SW480 (cell line): ENCODE data around the gene VSX1.

Experiments
- DNase-seq: peaks from one replicate; pipeline ENCODE4 v3.0.0-alpha.2; 2016; ENCODE audit warnings: low spot score

Gene VSX1

GRCh38 chr20:25039697-25040437 is 42.1 kb downstream of the VSX1 start:
- no peak for DNase-seq

- no peak for DNase-seq
Measured at GRCh38 chr20:25038591-25039015, 43.3 kb downstream of the VSX1 start.

- DNase-seq: no peak
Measured at GRCh38 chr20:25038103-25038410, 43.9 kb downstream of the VSX1 start.

GRCh38 chr20:25037288-25038102 is 44.4 kb downstream of the VSX1 start:
- no peak for DNase-seq

- DNase-seq: no peak
Measured at GRCh38 chr20:25036331-25036936, 45.5 kb downstream of the VSX1 start.

DNA sequence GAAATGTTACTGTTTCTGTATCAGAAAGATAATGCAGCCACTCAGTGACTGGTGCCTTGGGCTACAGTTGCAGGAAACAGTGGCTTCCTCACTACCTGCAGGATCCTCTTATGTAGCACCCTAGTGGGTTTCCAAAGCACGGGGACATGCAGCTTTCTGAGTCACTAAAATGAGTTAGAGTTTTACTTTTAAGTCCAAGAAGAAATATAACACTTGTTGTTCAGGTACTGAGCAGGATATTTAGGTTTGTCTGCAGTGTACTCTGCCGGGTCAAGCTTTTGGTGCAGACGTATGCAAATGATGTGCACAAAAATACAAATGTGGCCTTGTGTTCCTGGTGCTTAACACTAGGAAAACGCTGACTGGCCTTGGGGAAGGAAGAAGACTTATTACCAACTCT is 46.0 kb downstream of the VSX1 start:
- DNase-seq: no peak

GRCh38 chr20:25033924-25034300 is 48.0 kb downstream of the VSX1 start:
- no peak for DNase-seq

DNA sequence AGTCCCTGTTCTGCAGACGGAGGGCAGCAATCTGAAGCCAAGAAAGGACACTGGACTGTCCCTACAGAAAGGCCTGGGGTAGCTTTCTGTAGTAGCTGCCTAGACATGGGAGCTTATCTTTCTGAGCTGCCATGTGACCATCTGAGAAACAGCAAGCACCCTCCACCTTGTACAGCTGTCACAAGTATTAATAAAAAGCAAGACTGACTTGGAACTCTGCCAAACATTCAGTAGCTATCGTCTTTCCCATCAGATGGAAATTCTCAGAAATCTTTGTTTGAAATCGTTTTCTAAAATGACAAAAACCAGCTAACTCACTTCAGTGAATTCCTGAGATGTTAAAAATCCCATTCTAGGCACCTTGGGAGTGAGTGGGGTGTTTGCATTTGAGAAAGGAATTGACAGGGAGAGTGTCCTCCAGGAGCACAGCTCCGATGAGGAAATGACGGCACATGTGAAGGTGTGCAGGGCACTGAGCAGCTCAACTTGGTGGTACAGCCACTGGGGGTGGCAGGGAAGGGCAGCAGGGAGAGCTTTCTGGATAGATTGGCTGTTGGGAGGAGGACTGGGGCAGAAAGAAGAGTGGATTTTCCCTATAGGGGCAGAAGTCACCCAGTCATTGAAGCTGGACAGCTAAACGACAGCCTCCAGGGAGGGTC is 48.5 kb downstream of the VSX1 start:
- DNase-seq: peak; percentile 38

GRCh38 chr20:25032478-25033264 is 49.3 kb downstream of the VSX1 start:
- peak; percentile 89 for DNase-seq

DNA sequence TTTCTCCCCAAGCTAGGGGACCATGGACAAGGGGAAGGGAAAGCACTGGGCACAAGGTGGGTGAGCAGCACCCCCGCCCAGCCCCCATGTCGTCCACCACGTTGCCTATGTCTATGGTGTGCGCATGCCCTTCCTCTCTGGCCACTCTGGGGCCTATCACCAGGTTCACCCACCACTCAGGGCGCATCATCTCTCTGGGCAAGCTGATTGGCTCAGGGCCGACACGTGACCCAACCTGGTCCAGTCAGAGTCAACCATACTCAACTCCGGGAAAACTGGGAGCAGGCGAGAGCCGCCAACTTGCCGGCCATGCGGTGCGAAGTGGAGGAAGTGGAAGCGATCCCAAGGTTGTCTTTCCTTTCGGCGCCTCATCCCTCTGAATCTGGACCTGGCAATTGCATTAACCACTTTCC is 49.9 kb downstream of the VSX1 start:
- no peak for DNase-seq

DNA sequence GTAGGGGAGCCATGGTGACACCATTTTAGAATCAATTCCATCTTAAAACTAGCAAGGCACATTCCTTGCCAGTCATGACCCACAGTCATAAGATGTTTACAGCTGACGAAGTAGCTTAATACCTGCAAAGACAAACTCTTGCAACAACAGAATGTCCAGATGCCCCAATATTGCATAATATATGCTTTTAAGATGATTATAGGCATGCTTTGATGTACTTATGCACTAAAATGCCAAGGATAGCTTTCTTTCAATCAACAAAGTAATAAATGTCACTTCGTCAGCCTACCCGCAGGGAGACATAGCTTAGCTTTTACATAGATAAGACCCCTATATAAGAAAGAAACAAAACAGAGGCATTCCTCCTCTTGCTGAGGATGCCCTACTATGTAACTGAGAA is 50.7 kb downstream of the VSX1 start:
- DNase-seq: no peak

- no peak for DNase-seq
Measured at GRCh38 chr20:25030649-25031207, 51.2 kb downstream of the VSX1 start.

- DNase-seq: no peak
Measured at GRCh38 chr20:25030007-25030648, 51.8 kb downstream of the VSX1 start.

GRCh38 chr20:25025986-25026605 is 55.8 kb downstream of the VSX1 start:
- no peak for DNase-seq
